ENCODE data around the gene KCTD3. TPM values are rescaled to one million over a fixed set of nuclear protein-coding genes. Genes with fewer than 3 reads are reported as not detected.

Gene KCTD3
- total and polyA plus RNA-seq, 2 donors (not counting 3 experiments of a cell fraction or from before 2014, with no cell fraction given), result 19.1 to 28.3 TPM

GRCh38 chr1:215640429-215641148 is 73.5 kb downstream of the KCTD3 start:
- no peaks in the 10 kb centered on the region for H3K4me1 ChIP-seq (ENCODE audit: control insufficient read depth, extremely low read depth, insufficient read depth, low read length)
- no peaks in the 10 kb centered on the region for H3K79me2 ChIP-seq (ENCODE audit: control insufficient read depth, insufficient read depth, low read length)
- no peaks in the 10 kb centered on the region for H3K9me3 ChIP-seq (replicated peaks; ENCODE audit: control insufficient read depth, insufficient read depth, low read length)
- no peaks in the 10 kb centered on the region for H4K20me1 ChIP-seq (replicated peaks; ENCODE audit: control insufficient read depth, extremely low read depth, insufficient read depth, low read length)
- H2AFZ ChIP-seq (ENCODE audit: low read depth, low read length), result no peak overlapping the region
- no peak for FAIRE-seq
- H3K9ac ChIP-seq (replicated peaks; ENCODE audit: extremely low read depth, insufficient read depth, low read length), result no peak overlapping the region
- CTCF ChIA-PET, result no interaction called here
- H3K4me2 ChIP-seq (ENCODE audit: insufficient read depth, low read length), result no peak overlapping the region
- dilution Hi-C loops (cut with MboI; ENCODE audit: extremely low pct_ligation_motif_present, low sequenced_read_pairs), result no loop called here
- POLR2A ChIA-PET, result interaction anchor here (0.7 kb wide), 1 partner anchor 969 kb away, joined by 9 read pairs; no protein-coding TSS in a partner anchor
- intact Hi-C loops (cut with micrococcal nuclease), result no loop called here
- H3K27me3 ChIP-seq (ENCODE audit: control insufficient read depth in 2 of 2, insufficient read depth in 2 of 2, low read length in 2 of 2), result no peaks in the 10 kb centered on the region
- no peaks in the 10 kb centered on the region for H3K9me1 ChIP-seq (replicated peaks; ENCODE audit: control insufficient read depth, extremely low read depth, insufficient read depth, low read length)
- no peaks in the 10 kb centered on the region for H3K36me3 ChIP-seq (ENCODE audit: control insufficient read depth in 2 of 2, extremely low read depth in 1 of 2, insufficient read depth in 2 of 2, low read length in 2 of 2)
- H3K27ac ChIP-seq (ENCODE audit: insufficient read depth, low read depth, low read length), result no peak overlapping the region
- no peak overlapping the region for H3K4me3 ChIP-seq (replicated peaks in 1 of 3; ENCODE audit: insufficient read depth in 1 of 3, low read depth in 1 of 3, low read length in 3 of 3)
- TF ChIP-seq CTCF (IDR thresholded peaks at IDR 0.05; ENCODE audit: extremely low read depth in 1 of 2, insufficient read depth in 1 of 2, low read depth in 1 of 2, low read length in 2 of 2) (no peak), EZH2 (IDR thresholded peaks at IDR 0.05; ENCODE audit: borderline replicate concordance, low read depth, low read length, severe bottlenecking) (no peak), JUN (IDR thresholded peaks at IDR 0.05; ENCODE audit: borderline replicate concordance, insufficient read depth, insufficient read length, low read depth) (no peak), MAX (IDR thresholded peaks at IDR 0.05; ENCODE audit: insufficient read depth, insufficient read length) (no peak), POLR2AphosphoS5 (IDR thresholded peaks at IDR 0.05; ENCODE audit: insufficient read depth, low read depth, low read length) (no peak), FOS (IDR thresholded peaks at IDR 0.05; ENCODE audit: borderline replicate concordance, insufficient read depth, low read length) (no peak), POLR2A (IDR thresholded peaks at IDR 0.05; ENCODE audit: low read depth, low read length) (no peak), GATA2 (IDR thresholded peaks at IDR 0.05; ENCODE audit: insufficient read depth, insufficient read length, low read depth, low read length) (no peak), MYC (IDR thresholded peaks at IDR 0.05; ENCODE audit: low read depth, low read length) (no peak)
- BruUV-seq (replicated peaks), result no TSS peak
- no peak for DNase-seq (ENCODE audit: low read depth, low spot score)
